Choroid plexus epithelial cell (primary cell): ENCODE measurements around the gene AASS.
A peak's percentile ranks its signal among the peaks of the same experiment; 100 is the strongest.

Source experiments
- DNase-seq: peaks from one replicate; pipeline ENCODE4 v3.0.0-alpha.2; 2010; ENCODE audit warnings: low read depth
- H3K4me3 ChIP-seq: 2 replicates; pipeline ENCODE4 v1.5.1; 2011; ENCODE audit warnings: low read depth, mild to moderate bottlenecking, control low read depth, low read length, moderate library complexity
- CTCF ChIP-seq: conservative IDR thresholded peaks from 2 replicates; pipeline ENCODE4 v1.5.1; 2011; ENCODE audit warnings: low read depth, mild to moderate bottlenecking, control low read depth, inconsistent platforms, low read length, moderate library complexity

Gene AASS

DNA sequence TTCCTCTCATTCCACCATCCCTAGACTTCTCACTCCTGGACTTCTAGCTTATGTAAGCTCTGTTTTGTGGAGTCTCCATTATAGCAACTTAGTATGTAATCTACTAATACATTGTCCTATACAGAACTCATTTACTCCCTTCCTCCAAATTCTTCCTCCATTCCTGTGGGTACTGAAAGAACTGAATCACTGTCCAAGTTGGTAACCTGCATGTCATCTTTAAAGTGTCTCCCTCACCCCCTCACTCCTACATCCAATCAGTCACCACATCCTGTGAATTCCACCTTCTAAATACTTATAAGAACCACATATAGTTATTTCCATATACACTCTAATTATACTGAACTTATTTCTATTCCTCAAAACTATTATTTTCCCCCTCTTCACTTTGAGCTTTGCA, 20.3 kb downstream of the AASS start:
- DNase-seq = no peak
- no peak overlapping the region for H3K4me3 ChIP-seq
- no peak for TF ChIP-seq CTCF

DNA sequence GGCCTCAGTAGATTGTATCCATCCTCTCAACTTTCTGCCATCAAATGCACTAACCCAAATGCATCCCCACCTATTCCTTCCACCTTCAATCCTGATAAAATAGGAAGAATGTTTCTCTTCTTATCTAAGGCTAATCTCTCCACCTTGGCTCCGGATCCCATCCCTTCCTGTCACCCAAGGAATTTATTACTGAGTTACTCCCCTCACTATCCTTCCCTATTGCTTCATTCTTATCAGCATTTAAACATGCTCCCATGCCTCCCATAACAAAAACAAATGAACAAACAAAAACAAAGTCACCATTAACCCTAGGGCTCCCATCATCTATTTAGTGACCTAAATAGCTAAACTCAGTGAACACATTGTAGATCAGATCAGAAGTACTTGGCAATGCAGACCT, 25.3 kb downstream of the AASS start:
- TF ChIP-seq CTCF = no peak

DNA sequence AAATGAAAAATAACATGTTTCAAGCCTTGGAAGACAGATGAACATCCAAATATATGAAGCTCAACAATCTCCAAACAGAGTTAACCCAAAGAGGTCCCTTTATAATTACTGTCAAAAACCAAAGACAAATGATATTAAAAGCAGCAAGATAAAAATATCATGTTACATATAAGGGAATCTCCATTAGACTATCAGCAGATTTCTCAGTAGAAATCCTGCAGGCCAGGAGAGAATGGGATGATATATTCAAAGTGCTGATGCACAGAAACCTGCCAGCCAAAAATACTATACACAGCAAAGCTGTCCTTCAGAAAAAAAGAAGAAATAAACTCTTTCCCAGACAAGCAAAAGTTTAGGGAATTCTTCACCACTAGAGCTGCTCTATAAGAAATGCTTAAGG, 41.0 kb downstream of the AASS start:
- DNase-seq = no peak
- H3K4me3 ChIP-seq = no peak overlapping the region
- no peak for TF ChIP-seq CTCF

More for the DNA sequence above, 25.3 kb downstream of the AASS start:
- DNase-seq = no peak
- H3K4me3 ChIP-seq = no peak overlapping the region

DNA sequence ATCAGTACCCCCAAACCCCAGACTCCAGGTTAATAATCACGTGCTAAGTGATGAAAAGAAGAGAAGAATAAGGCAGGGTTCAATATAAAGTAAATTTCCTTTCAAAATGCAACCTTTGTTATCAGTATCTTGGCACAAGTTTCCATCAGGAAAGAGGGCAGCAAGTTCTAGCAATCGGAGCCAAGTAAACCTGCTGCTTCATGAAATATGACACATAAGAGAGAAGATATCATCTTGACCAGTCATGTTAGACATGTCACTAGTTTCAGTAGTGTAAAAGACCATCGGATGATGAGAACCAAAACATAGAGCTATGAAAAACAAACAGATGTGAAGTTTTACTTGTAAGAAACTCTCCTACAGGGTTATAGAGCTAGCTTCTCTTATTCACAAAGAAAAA, 44.0 kb downstream of the AASS start:
- DNase-seq = no peak
- TF ChIP-seq CTCF = no peak
- no peak overlapping the region for H3K4me3 ChIP-seq

GRCh38 chr7:122095642-122096041, 48.4 kb downstream of the AASS start:
- no peak overlapping the region for H3K4me3 ChIP-seq
- no peak for DNase-seq
- no peak for TF ChIP-seq CTCF

DNA sequence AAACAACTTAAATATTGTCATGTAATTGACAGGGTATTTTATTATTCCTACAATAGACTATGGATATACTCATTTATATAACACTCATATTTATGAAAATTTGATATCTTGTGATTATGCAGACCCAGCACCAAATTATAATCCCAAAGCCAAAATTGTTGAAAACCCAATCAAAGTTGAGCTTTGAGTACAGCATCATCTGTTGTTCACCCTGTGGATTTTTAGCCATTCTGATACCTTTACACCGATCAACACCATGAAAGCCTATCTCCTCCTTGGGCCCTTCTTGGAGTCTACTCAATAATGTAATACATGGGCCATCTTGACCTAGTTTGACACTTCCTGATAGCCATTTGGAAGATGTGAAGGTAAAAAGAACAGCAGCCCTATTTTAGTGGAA, 49.5 kb downstream of the AASS start:
- no peak for TF ChIP-seq CTCF

GRCh38 chr7:122092964-122093797, 50.9 kb downstream of the AASS start:
- no peak overlapping the region for H3K4me3 ChIP-seq
- peak; percentile 95 for DNase-seq

More for the DNA sequence above, 49.5 kb downstream of the AASS start:
- H3K4me3 ChIP-seq = no peak overlapping the region
- no peak for DNase-seq

More at GRCh38 chr7:122092964-122093797, 50.9 kb downstream of the AASS start:
- peak; percentile 90 for TF ChIP-seq CTCF
